GM23338 (cell line): Measurements from ENCODE around the gene SH3RF3.

ENCODE experiments used
- EZH2 ChIP-seq: fragments of 200-600 bp; sonication (generic); IDR thresholded peaks from one replicate; pipeline ENCODE4 v1.8.0; 2017; ENCODE audit warnings: antibody characterized with exemption, mild to moderate bottlenecking, low read depth; ENCODE audit not compliant: unreplicated experiment
- POLR2AphosphoS5 ChIP-seq: IDR thresholded peaks from 2 replicates; pipeline ENCODE4 v1.6.1; 2016; ENCODE audit warnings: antibody characterized with exemption, low read depth
- ZNF114 ChIP-seq: fragments of 250-450 bp; sonication (Bioruptor Pico); IDR thresholded peaks from 2 replicates; pipeline ENCODE4 v1.5.0; 2020; ENCODE audit warnings: mild to moderate bottlenecking, moderate library complexity
- TF ChIP-seq, protein P1 (sequence below), 2 experiments: fragments of 200-600 bp in 1 of 2; sonication (generic) in 1 of 2; conservative IDR thresholded peaks; 2 replicates each; pipeline versions ENCODE4 v1.5.1 to v1.6.1; 2016 to 2017; ENCODE audit warnings: antibody characterized with exemption in 2 of 2, low read depth in 2 of 2, mild to moderate bottlenecking in 2 of 2, moderate library complexity in 1 of 2
- TF ChIP-seq, protein P2 (sequence below): IDR thresholded peaks from one replicate; pipeline ENCODE4 v1.6.1; 2018; ENCODE audit warnings: antibody characterized with exemption; ENCODE audit not compliant: unreplicated experiment

DNA sequence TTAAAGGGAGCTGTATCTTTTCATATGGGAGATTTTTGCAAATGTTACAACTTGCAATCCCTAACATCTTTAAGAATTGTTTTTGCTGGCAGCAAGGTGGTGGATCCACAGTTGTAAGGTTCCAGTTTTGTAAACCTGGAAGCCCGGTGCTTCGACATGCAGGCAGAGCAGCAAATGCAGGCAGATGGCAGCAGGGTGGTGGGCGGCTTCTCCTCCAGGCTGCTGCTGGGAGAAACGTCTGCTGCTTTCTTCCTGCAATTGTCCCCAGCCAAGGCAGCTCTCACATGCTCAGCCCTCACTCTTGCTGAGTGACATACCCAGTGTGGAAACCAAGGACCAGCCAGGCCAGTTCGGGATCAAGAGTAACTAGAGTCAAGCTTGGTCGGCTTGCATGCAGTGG lies 318.8 kb downstream of the SH3RF3 start:
- TF ChIP-seq, protein P1, sequence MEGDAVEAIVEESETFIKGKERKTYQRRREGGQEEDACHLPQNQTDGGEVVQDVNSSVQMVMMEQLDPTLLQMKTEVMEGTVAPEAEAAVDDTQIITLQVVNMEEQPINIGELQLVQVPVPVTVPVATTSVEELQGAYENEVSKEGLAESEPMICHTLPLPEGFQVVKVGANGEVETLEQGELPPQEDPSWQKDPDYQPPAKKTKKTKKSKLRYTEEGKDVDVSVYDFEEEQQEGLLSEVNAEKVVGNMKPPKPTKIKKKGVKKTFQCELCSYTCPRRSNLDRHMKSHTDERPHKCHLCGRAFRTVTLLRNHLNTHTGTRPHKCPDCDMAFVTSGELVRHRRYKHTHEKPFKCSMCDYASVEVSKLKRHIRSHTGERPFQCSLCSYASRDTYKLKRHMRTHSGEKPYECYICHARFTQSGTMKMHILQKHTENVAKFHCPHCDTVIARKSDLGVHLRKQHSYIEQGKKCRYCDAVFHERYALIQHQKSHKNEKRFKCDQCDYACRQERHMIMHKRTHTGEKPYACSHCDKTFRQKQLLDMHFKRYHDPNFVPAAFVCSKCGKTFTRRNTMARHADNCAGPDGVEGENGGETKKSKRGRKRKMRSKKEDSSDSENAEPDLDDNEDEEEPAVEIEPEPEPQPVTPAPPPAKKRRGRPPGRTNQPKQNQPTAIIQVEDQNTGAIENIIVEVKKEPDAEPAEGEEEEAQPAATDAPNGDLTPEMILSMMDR (conservative IDR thresholded peaks at IDR 0.05; ENCODE audit: low read depth in 2 of 2): no peak
- no peak for TF ChIP-seq POLR2AphosphoS5
- TF ChIP-seq, protein P2, sequence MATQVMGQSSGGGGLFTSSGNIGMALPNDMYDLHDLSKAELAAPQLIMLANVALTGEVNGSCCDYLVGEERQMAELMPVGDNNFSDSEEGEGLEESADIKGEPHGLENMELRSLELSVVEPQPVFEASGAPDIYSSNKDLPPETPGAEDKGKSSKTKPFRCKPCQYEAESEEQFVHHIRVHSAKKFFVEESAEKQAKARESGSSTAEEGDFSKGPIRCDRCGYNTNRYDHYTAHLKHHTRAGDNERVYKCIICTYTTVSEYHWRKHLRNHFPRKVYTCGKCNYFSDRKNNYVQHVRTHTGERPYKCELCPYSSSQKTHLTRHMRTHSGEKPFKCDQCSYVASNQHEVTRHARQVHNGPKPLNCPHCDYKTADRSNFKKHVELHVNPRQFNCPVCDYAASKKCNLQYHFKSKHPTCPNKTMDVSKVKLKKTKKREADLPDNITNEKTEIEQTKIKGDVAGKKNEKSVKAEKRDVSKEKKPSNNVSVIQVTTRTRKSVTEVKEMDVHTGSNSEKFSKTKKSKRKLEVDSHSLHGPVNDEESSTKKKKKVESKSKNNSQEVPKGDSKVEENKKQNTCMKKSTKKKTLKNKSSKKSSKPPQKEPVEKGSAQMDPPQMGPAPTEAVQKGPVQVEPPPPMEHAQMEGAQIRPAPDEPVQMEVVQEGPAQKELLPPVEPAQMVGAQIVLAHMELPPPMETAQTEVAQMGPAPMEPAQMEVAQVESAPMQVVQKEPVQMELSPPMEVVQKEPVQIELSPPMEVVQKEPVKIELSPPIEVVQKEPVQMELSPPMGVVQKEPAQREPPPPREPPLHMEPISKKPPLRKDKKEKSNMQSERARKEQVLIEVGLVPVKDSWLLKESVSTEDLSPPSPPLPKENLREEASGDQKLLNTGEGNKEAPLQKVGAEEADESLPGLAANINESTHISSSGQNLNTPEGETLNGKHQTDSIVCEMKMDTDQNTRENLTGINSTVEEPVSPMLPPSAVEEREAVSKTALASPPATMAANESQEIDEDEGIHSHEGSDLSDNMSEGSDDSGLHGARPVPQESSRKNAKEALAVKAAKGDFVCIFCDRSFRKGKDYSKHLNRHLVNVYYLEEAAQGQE: no peak
- no peak for TF ChIP-seq ZNF114
- no peak for TF ChIP-seq EZH2
